Glomerular endothelial cell (primary cell): ENCODE data around the gene BCL2. TPM values are rescaled to one million over a fixed set of nuclear protein-coding genes. Genes with fewer than 3 reads are reported as not detected.

ENCODE experiments used
- DNase-seq: peaks from one replicate; pipeline ENCODE4 v3.0.0-alpha.2; 2011; ENCODE audit warnings: low read depth, low spot score; ENCODE audit errors: extremely low read depth
- total RNA-seq: library from RNA; depleted of rRNA; stranded (reverse); fragments of >200 nt; gene quantifications from 2 replicates; pipeline ENCODE4 v1.2.3, GENCODE V29; 2015

Gene BCL2
- total RNA-seq, 1 donor from 2014 or later: 6.0 TPM

DNA sequence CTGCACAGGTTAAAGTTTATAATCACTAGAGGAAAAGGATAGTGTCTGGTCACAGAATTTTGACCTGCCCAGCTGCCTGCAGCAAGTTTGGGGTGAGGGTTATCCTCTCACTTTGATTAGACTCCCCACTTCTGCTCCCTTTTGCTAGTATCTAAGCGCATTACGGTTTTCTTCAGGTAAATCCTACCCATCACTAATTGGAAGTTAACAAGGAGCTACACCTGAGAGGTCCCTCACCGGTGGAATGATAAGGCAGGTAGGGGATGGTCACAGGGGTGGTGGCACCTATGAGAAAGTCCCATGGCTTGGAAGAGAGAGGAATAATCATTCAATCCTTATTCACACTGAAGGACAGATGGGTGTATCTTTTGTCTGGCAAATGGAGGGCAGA is 7.6 kb downstream of the BCL2 start:
- DNase-seq: no peak

DNA sequence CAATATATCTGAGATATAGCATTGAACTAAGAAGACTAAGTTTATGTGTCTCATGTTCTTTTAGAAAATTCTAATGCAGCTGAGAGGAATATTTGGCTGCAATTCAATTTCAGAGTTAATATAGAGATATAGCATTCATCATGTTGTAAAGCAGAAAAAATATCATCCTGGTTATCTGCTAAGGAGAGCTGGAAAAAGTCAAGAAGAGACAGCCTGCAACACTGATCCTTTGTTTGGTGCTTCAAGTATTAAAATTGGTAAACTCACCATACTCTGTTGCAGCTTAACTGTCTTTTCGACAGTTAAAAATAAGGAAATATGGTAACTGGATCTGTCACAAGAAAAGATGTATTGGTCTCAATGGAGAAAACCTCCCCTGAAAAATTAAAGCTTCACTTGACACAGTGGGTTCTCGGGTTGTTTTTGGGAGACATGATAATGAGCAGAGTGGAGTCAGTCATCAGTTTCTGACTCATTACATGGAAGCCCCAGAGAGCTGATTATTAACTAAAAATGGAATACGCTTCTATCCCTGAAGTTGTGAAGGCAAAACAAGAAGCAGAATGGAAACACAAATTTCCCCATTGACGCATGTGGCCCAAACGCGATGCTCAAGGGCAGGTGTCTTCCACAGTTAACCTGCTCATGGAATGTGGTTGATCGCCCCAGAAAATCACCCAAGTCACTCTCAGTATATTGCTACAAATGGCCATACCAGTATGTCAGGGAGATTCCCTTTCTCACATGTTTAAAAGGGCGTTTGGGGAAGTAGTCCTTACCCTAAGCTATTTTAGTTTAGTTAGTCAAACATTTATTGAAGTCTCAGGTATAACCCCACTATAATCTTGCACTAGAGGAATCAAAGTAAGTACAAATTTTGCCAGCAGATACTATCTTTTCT is 8.2 kb downstream of the BCL2 start:
- no peak for DNase-seq

DNA sequence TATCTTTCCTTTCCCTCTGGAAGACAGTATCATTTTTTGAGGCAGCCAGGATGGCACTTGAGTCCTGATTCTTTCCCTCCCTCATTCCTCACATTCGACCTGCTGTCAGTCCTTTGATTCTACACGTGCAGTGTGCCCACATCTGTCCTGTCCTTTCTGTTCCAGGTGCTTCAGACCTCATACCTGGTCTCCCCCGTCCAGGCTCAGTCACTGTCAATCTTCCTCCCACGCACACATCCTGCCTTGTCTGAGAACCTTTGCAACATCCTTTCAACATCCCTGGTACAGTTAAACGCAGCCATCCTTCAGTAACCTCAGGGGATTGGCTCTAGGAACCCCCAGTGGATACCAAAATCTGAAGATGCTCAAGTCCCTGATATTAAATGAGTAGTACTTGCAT is 10.1 kb downstream of the BCL2 start:
- DNase-seq: no peak

DNA sequence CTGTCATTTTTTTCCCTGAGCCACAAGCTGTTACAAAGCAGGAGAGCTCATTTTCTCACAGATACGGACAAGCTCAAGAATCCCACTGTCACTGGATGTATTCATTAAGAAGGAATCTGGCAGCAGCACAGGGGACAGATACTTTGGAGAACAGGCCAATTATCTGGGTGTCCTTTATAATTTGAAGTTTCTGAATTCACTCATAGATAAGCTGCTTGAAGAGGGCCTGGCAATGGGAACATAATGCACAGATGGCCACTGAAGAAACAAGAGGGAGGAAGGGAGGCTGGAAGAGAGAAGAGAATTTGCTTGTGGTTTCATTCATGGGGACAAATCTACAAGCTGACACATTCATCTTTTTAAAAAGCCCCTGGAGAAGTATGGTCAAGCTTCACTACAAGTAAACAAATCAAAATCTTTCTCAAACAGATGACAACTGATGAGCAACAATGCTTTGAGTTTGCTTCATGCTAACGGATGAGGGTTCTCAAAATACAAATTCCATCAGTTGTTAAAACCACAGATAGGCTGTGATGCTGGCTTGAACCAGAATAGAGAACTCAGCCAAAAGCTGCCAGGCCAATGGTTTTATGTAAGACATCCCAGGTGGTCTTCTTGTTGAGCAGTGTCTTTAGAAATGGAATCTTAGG is 11.9 kb downstream of the BCL2 start:
- DNase-seq: no peak

DNA sequence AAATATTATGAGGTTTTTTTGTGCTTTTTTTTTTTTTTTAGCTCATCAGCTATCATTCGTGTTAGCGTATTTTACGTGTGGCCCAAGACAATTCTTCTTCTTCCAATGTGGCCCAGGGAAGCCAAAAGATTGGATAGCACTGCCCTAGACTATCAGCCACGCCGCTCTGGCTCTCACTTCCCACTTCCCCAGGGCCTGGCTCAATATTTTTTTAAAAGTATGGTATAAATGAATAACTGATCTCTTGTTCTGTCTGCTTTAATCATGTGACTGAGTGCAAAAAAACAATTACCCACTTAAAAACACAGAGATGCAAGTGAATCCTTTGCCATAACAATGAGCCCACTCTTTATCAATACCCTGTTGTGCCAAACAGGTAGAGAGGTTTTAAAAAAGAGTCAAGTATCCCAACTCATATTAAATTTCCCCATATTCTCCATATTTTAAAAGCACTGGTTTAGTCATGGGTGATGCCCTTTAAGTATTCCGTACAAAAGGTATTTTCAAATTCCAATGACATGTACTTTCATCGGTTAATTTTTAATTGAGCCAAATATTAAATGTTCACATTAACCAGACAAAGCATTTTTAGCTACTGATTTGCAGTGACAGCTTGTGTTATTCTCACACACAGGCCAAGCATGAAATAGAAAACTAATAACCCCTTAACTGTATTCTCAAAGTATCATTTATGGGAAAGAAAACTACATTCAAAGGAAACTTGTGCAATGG is 12.6 kb downstream of the BCL2 start:
- no peak for DNase-seq

DNA sequence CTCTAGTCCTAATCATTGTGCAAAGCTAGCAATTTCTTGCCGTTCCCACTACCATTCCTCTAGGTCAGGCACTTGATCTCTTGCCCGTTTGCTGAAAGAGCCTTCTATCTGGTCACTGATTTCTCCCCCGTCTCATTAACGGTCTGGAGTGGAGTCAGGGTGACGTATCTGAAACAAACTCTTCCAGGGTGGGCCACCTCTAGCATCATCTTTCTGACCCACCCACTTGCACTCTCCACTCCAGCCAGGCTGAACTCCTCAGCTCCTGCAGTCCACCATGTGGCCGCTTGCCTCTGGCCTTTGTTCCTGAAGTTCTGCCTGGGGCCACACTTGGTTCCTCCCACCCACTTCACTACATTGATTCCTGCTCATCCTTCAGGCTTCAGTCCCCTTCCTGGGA is 13.3 kb downstream of the BCL2 start:
- DNase-seq: no peak

DNA sequence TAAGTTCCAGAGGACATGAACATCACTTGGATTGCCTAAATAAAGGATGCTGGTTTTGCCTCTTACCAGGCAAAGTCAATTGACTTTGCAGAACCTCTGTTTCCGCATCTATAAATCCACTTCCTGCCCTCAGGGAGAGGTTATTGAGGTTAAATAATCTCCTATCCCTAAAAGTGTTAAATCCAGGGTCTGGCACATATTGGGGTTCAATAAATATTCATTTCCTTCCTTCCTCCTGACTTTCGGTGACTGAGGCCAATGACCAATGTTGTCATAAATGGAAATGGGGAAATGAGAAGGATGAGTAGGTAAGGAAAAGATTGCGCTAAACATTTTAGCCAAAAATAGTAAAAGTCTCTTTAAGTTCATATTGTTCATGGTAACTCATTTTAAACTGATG is 16.0 kb downstream of the BCL2 start:
- DNase-seq: no peak

DNA sequence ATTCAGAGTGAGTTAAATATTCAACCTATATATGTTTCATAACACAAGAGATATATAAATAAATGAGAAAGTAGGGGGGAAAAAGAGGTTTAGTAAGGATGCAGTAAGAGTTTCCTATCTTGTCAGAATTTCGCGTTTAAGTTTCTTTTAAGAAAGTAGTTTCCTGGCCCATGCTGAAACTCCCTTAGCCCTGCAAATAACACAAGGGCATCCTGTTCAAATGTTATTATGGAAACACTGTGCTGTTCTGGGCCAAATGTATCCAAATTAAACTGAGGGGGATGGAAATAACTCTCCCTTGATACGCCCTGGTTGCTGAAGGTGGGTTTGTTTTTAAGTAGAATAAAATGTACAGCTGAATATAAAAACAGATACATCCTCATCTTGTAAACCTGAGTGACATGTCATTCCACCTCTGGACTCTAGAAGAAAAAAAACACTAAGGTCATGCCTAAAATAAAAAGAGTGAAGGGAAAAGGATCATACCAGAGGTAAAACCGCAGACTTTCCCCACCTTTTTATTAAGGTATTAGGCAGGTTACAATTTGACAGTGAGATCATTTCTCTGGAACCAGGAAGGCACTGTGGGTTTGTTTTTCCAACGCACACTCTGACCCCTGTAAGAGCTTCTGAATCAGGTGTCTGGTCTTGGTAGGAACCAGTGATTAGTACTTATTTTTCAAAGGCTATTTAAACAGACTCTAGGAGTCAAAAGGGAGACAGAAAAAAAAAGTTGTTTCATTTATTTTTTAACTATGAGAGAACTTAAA is 16.7 kb downstream of the BCL2 start:
- no peak for DNase-seq

DNA sequence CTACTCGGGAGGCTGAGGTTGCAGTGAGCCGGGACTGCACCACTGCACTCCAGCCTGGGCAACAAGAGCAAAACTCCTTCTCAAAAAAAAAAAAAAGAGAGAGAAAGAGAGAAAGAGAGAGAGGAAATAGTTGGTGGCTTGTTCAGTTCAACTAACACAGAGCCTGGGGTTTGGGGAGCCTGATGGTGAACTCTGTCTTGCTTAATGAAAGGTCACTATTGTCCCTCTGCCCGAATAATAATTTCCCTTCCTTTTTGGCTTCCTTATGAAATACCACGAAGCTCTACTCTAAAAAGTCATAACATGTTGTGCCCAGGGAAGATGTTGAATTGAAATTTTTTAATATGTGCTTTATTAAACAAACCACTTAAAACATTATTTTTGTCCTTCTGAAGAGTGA is 17.3 kb downstream of the BCL2 start:
- no peak for DNase-seq

DNA sequence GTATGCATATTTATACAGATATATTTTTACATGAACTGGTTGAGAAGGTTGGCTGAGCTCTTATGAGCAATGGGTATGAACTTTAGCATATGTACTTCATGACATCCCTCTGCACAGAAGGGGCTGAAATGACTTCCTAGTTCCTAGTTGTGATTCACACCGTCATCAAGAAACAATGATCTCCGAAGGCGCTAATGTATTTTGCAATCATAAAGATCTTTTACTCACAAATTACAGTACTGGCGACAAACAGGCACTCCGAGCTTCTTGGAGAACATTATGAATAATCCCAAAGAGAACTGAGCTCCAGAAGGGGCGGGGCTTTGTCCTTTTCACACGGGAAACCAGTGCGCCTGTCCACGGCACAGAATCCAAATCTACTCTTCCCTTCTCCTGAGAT is 18.1 kb downstream of the BCL2 start:
- DNase-seq: no peak

DNA sequence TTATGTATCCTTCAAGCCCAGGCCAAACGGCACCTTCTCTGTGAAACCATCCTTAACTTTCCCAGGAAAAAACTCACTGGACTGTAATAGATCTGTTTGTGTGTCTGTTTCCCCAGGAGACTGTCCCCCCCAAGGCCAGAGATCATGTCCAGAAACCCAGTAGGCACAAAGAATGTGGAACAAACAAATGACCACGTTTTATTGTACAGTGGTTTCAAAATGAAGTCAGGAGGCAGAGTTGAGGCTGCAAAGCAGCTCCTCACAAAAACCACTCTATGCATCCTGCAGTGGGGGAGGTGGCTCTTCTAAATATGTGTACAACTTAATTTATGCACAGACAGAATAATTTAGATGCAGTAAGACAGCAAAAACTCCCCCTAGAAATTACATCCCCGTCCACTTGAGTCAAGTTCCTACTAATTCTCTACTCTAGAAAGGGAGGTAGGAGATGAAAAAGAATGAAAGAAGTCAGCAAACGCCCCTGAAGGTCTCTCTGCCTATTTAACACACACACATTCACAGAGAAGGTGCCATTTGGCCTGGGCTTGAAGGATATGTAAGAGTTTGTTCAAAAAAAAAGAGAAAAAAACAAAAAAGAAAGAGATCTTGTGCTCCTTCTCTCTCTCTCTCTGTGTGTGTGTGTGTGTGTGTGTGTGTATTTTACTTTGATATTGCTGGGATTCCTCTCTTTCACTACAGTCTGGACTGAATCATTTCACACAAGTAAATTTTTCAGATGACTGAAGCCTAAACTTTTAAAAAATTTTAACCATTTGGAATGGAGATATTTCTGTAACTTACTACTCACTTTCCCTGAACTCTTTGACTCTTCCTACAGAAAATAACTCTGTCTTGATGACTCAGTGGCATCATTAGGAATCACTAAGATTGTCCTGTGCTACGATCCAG is 19.5 kb downstream of the BCL2 start:
- DNase-seq: no peak

DNA sequence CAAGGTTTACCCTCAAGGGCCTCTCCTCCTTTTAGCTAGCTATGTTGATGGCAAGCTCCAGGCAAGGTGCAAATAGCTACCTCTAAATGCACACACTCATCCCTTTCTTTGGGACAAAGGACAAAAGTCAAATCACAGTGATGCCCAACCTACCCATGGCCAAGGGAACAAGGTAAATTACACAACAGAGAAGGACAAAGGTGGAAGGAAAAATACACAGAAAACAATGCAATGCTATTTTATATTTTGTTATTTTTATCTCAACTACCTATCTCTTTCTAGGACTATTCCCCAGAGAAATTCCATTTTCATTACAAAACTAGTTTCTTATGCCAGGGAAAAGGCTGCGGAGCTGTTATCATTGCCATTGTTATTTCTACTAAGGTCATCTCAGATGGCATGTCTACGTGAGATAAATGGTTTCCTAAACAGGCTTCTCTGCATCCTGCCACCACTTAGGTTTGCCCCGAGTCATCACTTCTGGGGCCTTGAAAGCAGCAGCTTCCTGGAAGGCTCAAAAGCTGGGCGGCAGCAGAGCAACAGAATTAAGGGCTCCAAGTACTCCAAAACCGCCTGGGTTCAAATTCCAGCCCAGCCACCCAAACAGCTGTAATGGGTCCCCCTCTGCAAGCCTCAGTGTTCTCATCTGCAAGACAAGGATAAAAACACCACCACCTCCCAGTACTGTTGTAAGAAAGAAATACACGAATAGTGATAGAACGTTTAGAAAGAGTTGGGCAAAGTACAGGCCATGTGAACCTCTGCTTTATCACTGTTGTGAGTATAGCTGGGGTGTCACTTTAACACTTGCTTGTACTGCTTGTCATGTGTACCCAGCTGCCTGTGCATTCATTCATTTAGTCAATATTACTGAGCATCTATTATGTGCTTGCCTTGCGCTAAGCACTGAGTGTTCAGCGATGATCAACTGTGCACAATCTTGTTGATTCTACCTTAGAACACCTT is 20.9 kb downstream of the BCL2 start:
- no peak for DNase-seq

DNA sequence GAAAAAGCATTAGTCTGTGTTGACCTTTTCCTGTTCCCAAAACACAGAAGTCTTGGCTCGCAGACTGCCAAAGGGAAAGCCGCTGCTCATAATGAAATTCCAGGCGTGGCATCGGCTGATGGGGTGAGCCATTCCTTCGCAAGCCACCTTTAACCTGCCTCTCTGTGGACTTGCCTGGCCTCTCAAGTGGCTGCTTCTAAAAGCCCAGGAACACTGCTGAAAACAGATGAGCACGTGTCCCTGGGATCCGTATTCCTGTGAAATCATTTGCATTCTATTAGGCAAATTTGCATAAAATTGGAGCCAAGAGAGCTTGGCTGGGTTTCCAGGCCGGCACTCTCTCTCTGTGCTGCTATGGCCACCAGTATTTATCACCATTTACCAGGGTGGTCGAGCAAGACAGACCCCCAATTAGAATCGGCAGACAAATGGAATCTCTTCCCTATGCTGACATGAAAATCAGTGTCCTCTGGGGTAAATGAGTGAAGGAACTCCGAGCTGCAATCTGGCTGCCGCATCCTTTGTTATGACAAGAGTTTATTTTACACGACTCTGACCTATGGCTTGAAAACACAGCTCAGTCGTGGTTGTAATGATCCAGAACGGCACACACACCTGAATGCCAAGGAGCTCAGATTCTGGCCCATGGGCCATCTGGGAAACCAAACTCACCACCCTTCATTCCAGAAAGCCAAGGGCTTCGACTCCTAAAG is 21.7 kb downstream of the BCL2 start:
- DNase-seq: no peak

DNA sequence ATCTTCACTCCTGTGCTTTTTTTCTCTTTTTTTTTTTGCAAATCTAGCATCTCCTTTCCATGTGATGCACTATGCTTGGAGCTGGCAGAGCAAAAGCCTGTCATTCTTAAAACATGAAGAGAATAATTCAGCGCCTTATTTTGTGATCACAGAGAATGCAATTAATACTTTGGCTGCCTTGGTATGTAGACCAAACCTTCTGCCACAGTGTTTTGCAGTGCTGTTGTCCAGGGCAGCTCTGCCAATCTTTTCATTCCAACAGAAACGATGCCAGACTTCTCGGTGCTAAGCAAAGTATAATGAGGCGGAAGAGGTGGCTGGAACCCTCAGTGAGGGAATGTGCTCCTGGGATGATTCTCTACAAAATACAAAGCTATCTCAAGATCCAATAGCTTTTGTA is 25.6 kb downstream of the BCL2 start:
- no peak for DNase-seq

DNA sequence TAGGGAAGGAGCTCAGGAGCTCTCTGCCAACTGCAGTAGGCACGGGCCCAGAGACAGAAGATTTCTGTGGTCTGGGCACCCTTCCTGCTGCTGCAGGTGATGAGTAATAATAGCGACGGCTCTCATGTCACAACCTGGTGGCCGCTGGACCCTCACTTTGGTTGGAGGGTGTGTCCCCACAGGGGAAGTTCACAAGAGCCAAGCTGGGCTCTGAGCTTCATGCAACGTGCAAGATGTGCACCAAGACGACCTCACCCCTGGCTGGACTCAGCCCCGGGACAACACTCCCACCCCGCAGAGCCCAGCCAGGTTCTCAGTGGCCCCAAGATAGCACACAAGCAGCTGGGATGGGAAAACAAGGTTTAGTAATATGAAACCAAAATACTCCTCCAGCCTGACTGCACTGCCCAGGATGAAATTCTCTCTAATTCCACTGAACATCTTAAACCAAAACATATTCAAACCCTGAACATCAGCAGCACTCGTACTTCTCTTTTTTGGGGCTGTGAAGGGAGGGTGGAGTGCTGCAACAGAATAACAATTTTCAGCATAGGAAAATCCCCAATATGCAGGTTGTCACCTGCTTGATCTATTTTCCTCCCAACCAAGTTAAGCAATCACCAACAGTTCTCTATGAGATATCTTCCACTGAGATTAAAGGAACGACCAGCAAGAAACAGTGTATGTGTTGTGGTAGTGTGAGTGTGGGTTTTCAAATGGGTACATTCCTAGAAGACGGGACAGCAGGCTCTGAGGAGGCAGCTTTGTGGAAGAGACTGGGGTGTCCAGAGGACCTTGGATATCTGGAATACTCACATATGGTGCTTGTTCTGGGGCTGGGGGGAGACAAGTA is 26.5 kb downstream of the BCL2 start:
- no peak for DNase-seq

DNA sequence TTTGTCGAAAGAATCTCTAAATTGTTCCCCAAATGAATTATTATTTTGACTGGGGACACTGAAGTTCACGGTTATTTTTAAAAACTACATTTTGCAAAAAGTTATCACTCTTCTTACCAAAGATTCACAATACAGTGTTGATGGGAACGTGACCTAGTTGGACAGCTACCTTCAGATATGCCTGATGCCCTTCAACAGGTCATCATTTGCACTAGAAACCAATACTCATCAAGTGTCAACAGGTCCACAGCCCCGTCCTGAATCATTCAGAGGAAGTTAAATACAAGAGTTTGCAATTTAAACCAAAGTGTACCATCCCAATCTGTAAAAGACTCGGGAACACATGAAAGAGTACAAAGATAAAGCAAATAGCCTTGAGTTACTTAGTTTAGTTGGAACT is 28.3 kb downstream of the BCL2 start:
- no peak for DNase-seq

DNA sequence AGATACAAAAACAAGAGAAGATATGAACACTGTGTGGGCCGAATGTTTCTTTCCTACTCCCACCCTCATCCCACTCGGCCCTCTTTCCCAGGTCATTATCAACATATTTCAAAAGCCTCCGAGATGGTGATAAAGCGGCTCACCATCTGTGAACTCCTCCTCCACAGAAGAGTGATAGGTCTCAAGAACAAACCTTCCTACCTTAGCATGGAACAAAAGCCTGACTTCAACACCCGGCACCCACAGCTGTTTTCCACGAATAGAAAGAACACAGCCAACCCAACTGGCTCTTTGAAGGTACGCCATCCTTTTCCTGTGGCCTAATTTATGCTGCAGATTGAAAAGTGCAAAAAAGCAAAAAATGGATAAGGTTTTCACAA is 28.8 kb downstream of the BCL2 start:
- DNase-seq: no peak
